GM21723 (cell line): Measurements from ENCODE around the gene TNFSF10.

Source experiments
- ATAC-seq: cut with Tn5 transposase; IDR thresholded peaks from one replicate; pipeline ENCODE4 v1.9.1; 2021; ENCODE audit warnings: mild to moderate bottlenecking, moderate library complexity; ENCODE audit not compliant: unreplicated experiment

Gene TNFSF10

DNA sequence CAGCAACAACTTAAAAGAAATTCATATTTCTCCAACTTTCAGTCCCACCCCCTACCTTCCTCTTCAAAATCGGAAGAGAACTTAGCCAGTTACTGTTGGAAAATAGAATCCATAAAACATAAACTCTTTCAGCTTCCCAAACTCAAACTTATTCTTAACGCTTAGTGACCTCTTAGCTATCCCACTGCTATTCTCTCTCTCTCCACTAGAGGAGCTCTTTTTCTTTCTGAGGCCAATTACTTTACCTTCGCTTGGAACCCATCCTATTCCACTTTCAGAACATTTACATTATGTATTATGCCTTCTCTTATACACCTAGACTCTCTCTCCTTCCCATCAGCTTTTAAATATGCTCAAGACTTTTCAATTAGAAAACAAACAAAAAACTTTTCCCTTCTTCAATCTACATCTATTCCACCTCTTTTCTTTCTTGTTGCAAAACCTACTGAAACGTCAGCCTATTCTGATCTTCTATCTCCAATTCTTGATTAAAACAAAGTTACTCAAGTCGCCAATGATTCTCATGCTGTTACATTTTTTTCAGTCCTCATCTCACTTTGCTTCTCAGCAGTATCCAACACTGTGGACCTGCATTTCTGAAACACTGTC lies 61.6 kb downstream of the TNFSF10 start:
- peak; percentile 87 for ATAC-seq

DNA sequence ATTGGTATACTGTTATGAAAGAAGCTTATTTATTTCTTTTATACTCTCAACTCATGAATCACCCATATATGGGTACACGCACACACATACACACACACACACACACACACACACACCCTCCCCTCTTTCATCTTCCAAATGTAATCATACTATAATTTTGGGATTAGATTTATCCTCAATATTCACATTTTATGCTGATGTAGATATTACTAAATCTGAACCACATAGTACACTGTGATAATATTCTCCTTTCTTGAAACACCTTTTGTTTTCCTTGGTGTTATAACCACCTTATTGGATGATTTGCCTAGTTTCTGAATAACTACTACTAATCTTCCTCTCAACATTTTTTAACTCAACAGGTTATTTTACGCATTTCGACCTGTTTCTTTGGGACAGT lies 66.8 kb downstream of the TNFSF10 start:
- ATAC-seq: no peak
